ENCODE results near the gene LRRC71.

Gene LRRC71

GRCh38 chr1:156947127-156947526, 26.7 kb downstream of the LRRC71 start:
- no peak for DNase-seq (ENCODE audit: low read depth in 2 of 2)

- no peak for DNase-seq (ENCODE audit: low read depth in 2 of 2)
Observed at GRCh38 chr1:156947818-156948525, 27.5 kb downstream of the LRRC71 start.

- DNase-seq (ENCODE audit: low read depth in 2 of 2): no peak
Observed at GRCh38 chr1:156948708-156949107, 28.3 kb downstream of the LRRC71 start.

- DNase-seq (ENCODE audit: low read depth in 2 of 2): no peak
Observed at GRCh38 chr1:156949127-156949526, 28.7 kb downstream of the LRRC71 start.

- no peak for DNase-seq (ENCODE audit: low read depth in 2 of 2)
Observed at GRCh38 chr1:156951371-156951770, 30.9 kb downstream of the LRRC71 start.

GRCh38 chr1:156953571-156953970, 33.1 kb downstream of the LRRC71 start:
- DNase-seq (ENCODE audit: low read depth in 2 of 2): no peak

GRCh38 chr1:156956333-156956732, 35.9 kb downstream of the LRRC71 start:
- DNase-seq (ENCODE audit: low read depth in 2 of 2): no peak

GRCh38 chr1:156957634-156958033, 37.2 kb downstream of the LRRC71 start:
- DNase-seq (ENCODE audit: low read depth in 2 of 2): no peak

- no peak for DNase-seq (ENCODE audit: low read depth in 2 of 2)
Observed at GRCh38 chr1:156958247-156958714, 37.8 kb downstream of the LRRC71 start.

- DNase-seq (ENCODE audit: low read depth in 2 of 2): no peak
Observed at GRCh38 chr1:156959414-156959813, 39.0 kb downstream of the LRRC71 start.

GRCh38 chr1:156959925-156960324, 39.5 kb downstream of the LRRC71 start:
- DNase-seq (ENCODE audit: low read depth in 2 of 2): no peak

- DNase-seq (ENCODE audit: low read depth in 2 of 2): no peak
Observed at GRCh38 chr1:156961709-156962108, 41.3 kb downstream of the LRRC71 start.

GRCh38 chr1:156963621-156964020, 43.2 kb downstream of the LRRC71 start:
- DNase-seq (ENCODE audit: low read depth in 2 of 2): peak; percentile 3 to 7

- DNase-seq (ENCODE audit: low read depth in 2 of 2): no peak
Observed at GRCh38 chr1:156964441-156964840, 44.0 kb downstream of the LRRC71 start.

GRCh38 chr1:156969496-156969895, 49.1 kb downstream of the LRRC71 start:
- DNase-seq (ENCODE audit: low read depth in 2 of 2): no peak

- DNase-seq (ENCODE audit: low read depth in 2 of 2): no peak
Observed at GRCh38 chr1:156970017-156970416, 49.6 kb downstream of the LRRC71 start.

GRCh38 chr1:156973417-156973816, 53.0 kb downstream of the LRRC71 start:
- no peak for DNase-seq (ENCODE audit: low read depth in 2 of 2)

- DNase-seq (ENCODE audit: low read depth in 2 of 2): no peak
Observed at GRCh38 chr1:156975084-156975483, 54.7 kb downstream of the LRRC71 start.

GRCh38 chr1:156980551-156980950, 60.1 kb downstream of the LRRC71 start:
- DNase-seq (ENCODE audit: low read depth in 2 of 2): no peak
